ENCODE data around the gene ATP11A.

DNA sequence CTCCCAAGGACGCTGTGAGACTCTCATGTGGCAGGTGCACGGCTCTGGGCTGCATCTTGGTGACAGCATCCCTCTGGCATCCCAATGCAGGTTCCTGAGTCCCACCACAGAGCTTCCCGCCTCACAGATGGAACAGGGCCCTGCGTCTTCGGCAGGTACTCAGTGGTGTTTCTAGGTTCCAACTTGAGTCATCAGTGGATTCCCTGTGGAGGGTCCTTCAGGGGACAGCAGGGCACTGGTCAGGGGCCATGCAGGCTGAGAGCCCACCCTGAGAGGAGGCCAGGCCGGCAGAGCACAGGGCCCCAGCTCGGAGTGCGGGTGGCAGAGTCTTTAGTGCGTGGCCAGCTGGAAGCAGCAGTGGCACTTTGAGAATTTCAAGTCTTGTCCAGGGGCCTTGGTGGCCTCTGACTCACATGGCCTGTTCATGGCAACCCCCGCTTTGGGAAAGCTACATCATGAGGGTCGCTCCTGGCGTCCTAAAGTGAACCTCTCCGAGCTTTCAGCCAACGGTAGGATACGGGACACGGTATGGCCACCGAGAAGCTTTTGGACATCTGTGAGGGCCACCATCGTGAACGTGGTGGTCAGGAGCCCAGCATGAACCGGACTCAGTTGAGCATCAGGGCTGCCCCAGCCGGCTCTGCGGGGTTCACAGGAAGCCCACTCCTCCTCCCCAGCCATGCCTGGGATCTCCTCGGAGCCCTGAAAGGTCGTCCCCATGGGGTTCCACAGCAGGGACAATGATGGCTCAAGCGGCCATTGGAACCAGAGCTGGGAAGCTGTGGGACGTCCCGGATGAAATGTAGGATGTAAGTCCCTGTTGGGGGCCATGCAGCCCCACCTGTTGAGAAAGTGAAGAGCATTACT is 207.1 kb downstream of the ATP11A start:
- TF ChIP-seq, protein P1, sequence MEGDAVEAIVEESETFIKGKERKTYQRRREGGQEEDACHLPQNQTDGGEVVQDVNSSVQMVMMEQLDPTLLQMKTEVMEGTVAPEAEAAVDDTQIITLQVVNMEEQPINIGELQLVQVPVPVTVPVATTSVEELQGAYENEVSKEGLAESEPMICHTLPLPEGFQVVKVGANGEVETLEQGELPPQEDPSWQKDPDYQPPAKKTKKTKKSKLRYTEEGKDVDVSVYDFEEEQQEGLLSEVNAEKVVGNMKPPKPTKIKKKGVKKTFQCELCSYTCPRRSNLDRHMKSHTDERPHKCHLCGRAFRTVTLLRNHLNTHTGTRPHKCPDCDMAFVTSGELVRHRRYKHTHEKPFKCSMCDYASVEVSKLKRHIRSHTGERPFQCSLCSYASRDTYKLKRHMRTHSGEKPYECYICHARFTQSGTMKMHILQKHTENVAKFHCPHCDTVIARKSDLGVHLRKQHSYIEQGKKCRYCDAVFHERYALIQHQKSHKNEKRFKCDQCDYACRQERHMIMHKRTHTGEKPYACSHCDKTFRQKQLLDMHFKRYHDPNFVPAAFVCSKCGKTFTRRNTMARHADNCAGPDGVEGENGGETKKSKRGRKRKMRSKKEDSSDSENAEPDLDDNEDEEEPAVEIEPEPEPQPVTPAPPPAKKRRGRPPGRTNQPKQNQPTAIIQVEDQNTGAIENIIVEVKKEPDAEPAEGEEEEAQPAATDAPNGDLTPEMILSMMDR (IDR thresholded peaks at IDR 0.05; ENCODE audit: borderline replicate concordance, extremely low read depth, low read length, poor library complexity, severe bottlenecking) = no peak
- no peak for TF ChIP-seq EZH2 (IDR thresholded peaks at IDR 0.05; ENCODE audit: borderline replicate concordance, low read depth, low read length, severe bottlenecking)

Measured in DND-41 (cell line).